ENCODE measurements around the gene MFSD6L.

DNA sequence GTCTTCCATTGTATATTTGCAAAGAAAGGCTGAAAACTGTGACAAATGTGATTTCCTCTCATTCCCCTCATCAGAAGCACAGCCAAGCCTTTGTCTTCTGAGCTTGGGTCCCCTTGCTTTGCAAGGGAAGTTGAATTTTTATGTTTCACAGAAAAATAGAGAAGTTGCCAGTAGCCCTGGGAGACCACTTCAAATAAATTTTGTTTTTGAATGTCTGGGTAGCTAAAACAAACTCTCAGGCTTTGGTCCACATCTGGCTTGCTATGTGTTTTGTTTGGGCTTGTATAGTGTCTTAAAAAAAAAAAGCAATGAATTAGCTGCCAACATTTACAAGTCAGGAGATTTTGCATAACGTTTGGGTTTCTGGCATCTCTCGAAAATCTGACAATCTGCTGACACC, 44.2 kb upstream of the MFSD6L start:
- TF ChIP-seq, protein P1, sequence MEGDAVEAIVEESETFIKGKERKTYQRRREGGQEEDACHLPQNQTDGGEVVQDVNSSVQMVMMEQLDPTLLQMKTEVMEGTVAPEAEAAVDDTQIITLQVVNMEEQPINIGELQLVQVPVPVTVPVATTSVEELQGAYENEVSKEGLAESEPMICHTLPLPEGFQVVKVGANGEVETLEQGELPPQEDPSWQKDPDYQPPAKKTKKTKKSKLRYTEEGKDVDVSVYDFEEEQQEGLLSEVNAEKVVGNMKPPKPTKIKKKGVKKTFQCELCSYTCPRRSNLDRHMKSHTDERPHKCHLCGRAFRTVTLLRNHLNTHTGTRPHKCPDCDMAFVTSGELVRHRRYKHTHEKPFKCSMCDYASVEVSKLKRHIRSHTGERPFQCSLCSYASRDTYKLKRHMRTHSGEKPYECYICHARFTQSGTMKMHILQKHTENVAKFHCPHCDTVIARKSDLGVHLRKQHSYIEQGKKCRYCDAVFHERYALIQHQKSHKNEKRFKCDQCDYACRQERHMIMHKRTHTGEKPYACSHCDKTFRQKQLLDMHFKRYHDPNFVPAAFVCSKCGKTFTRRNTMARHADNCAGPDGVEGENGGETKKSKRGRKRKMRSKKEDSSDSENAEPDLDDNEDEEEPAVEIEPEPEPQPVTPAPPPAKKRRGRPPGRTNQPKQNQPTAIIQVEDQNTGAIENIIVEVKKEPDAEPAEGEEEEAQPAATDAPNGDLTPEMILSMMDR (IDR thresholded peaks at IDR 0.05), result no peak
- no peak for TF ChIP-seq POLR2A (IDR thresholded peaks at IDR 0.05)
